Measurements from ENCODE around the gene DPYSL4. TPM values are rescaled to one million over a fixed set of nuclear protein-coding genes. Genes with fewer than 3 reads are reported as not detected.

DPYSL4 gene
- total and polyA plus RNA-seq, 9 donors = 1.3 to 7.1 (median 4.7) TPM

DNA sequence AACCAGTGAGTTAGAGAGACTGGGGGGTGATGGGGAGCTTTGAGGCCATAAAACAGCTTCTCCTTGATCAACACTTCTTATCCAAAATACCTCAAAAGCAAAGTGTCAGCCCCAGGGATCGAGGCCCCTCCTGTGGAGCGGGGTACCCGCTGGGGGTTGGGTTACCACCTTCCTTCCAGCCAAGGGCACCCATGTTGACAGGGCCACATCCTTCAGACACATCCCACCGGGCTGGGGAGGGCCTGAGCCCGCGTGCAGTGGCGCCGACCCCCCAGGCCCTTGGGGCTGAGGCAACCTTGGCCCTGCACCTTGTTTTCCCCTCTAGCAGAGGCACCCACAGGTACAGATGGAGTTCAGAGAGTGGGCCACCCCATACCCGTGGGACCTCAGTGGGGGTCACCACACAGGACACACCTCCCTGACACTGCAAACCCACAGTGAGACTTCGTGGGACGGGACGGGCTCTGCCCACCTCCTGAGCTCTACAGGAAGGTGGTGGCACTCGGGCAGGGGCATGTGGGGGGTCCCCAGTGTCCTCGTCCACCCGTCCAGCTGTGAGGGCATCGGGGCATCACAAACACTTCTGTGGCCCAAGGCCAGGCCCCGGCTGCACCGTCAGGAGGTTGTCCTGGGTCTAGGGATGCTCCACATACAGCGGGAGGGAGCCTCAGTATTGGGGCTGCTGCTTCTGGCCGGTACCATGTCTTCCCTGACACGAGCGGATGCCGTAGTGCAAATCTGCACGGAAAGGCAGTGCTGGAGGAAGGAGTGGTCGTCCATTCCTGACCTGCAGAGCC, 10.7 kb downstream of the DPYSL4 start:
- WGBS (ENCODE audit: insufficient coverage) = 82% methylated on average over 17 of the region's 25 CpGs
- Histone ChIP-seq H3K27ac (ENCODE audit: low read length) (no peak overlapping the region), H3K36me3 (ENCODE audit: control insufficient read depth, insufficient read depth, low read length) (no peaks in the 10 kb centered on the region), H3K4me1 (ENCODE audit: control insufficient read depth, insufficient read depth, low read length) (peaks cover 10% of the 10 kb centered on the region), H3K9me3 (replicated peaks; ENCODE audit: control insufficient read depth, low read depth, low read length) (no peaks in the 10 kb centered on the region), H3K4me3 (ENCODE audit: low read length) (no peak overlapping the region), H3K27me3 (ENCODE audit: control insufficient read depth, insufficient read depth, low read length) (no peaks in the 10 kb centered on the region)
- no peak for DNase-seq

DNA sequence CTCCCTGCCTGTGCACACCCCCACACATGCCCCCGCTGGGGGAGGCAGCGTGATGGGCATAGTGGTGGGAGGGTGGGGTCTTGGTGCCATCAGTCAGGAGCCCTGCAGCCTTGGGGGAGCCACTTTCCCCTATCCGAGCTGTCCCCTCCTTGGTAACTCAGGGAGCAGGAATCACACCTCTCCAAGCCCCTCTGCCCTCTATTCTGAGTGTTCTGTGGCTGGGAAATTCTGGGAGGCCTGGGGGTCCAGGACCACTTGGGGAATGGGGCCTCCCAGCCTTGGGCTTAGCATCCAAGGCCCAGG, 11.3 kb downstream of the DPYSL4 start:
- Histone ChIP-seq H3K36me3 (ENCODE audit: control insufficient read depth, insufficient read depth, low read length) (no peaks in the 10 kb centered on the region), H3K9me3 (replicated peaks; ENCODE audit: control insufficient read depth, low read depth, low read length) (no peaks in the 10 kb centered on the region), H3K27me3 (ENCODE audit: control insufficient read depth, insufficient read depth, low read length) (no peaks in the 10 kb centered on the region), H3K4me1 (ENCODE audit: control insufficient read depth, insufficient read depth, low read length) (peaks cover 4% of the 10 kb centered on the region), H3K4me3 (ENCODE audit: low read length) (no peak overlapping the region), H3K27ac (ENCODE audit: low read length) (no peak overlapping the region)
- DNase-seq = no peak
- no CpG with 5 or more reads among the region's 3 CpGs for WGBS (ENCODE audit: insufficient coverage)

DNA sequence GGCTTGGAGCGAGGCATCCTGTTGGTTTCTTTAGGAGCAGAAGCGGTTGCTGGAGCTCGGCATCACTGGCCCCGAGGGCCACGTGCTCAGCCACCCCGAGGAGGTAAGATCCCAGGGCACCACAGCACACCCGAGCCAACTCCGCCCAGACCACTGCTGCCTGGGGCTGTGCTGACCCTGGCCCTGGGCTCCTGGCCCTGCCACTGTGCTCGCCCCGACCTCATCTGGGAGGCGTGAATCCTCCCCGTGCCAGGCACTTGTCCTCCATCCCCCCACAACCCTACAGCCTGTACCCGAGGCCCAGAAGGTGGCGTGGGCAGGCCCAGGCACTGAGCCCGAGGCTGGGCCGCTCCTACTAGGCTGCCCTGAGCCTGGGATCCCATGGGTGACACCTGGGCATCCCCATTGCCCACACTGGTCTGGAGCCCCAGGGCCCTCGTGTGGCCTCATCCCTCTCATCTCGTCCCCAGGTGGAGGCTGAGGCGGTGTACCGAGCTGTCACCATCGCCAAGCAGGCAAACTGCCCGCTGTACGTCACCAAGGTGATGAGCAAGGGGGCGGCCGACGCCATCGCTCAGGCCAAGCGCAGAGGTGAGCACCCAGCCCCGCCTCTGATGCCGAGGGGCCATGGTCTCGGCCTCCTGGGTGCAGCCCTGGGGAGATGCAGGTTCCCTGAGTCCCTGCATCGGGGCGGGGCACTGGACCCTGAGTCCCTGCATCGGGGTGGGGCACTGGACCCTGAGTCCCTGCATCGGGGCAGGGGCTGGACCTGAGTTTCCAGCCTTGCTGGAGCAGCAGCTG, 11.8 kb downstream of the DPYSL4 start:
- Histone ChIP-seq H3K27ac (ENCODE audit: low read length) (no peak overlapping the region), H3K27me3 (ENCODE audit: control insufficient read depth, insufficient read depth, low read length) (no peaks in the 10 kb centered on the region), H3K4me1 (ENCODE audit: control insufficient read depth, insufficient read depth, low read length) (peaks cover 3% of the 10 kb centered on the region), H3K9me3 (replicated peaks; ENCODE audit: control insufficient read depth, low read depth, low read length) (no peaks in the 10 kb centered on the region), H3K36me3 (ENCODE audit: control insufficient read depth, insufficient read depth, low read length) (no peaks in the 10 kb centered on the region), H3K4me3 (ENCODE audit: low read length) (no peak overlapping the region)
- WGBS (ENCODE audit: insufficient coverage) = 89% methylated on average over 32 of the region's 35 CpGs
- no peak for DNase-seq

GRCh38 chr10:132199268-132199853, 12.6 kb downstream of the DPYSL4 start:
- WGBS (ENCODE audit: insufficient coverage) = 97% methylated on average over 3 of the region's 11 CpGs
- Histone ChIP-seq H3K27ac (ENCODE audit: low read length) (no peak overlapping the region), H3K36me3 (ENCODE audit: control insufficient read depth, insufficient read depth, low read length) (no peaks in the 10 kb centered on the region), H3K27me3 (ENCODE audit: control insufficient read depth, insufficient read depth, low read length) (no peaks in the 10 kb centered on the region), H3K9me3 (replicated peaks; ENCODE audit: control insufficient read depth, low read depth, low read length) (no peaks in the 10 kb centered on the region), H3K4me3 (ENCODE audit: low read length) (no peak overlapping the region), H3K4me1 (ENCODE audit: control insufficient read depth, insufficient read depth, low read length) (no peaks in the 10 kb centered on the region)
- DNase-seq = no peak

DNA sequence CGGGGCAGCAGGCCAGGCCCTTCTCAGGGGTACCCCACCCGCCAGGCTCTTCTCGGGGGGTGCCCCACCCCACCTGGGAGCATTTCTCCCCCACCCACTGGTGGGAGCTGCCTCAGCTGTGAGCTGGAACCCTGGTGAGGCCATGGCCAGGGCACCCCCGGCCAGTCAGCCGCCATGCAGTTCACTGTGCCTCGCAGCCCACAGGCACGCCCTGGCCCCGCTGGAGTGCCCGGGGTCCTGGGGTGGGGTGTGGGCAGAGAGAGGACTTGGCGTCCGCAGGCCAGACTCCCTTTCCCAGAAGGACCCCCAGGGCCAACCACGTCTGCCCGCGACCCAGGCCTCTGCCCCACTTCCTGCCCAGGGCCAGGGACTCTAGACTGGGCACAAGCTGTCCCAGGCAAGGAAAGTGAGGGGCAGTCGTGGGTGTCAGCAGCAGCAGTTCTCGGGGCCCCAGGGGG, 13.1 kb downstream of the DPYSL4 start:
- no peaks in the 10 kb centered on the region for H3K27me3 ChIP-seq (ENCODE audit: control insufficient read depth, insufficient read depth, low read length)
- no peaks in the 10 kb centered on the region for H3K9me3 ChIP-seq (replicated peaks; ENCODE audit: control insufficient read depth, low read depth, low read length)
- H3K27ac ChIP-seq (ENCODE audit: low read length) = no peak overlapping the region
- H3K4me3 ChIP-seq (ENCODE audit: low read length) = no peak overlapping the region
- no peaks in the 10 kb centered on the region for H3K36me3 ChIP-seq (ENCODE audit: control insufficient read depth, insufficient read depth, low read length)
- WGBS (ENCODE audit: insufficient coverage) = 89% methylated on average over 11 of the region's 16 CpGs
- no peak for DNase-seq
- no peaks in the 10 kb centered on the region for H3K4me1 ChIP-seq (ENCODE audit: control insufficient read depth, insufficient read depth, low read length)

- DNase-seq = no peak
- Histone ChIP-seq H3K27ac (ENCODE audit: low read length) (no peak overlapping the region), H3K4me1 (ENCODE audit: control insufficient read depth, insufficient read depth, low read length) (no peaks in the 10 kb centered on the region), H3K27me3 (ENCODE audit: control insufficient read depth, insufficient read depth, low read length) (no peaks in the 10 kb centered on the region), H3K36me3 (ENCODE audit: control insufficient read depth, insufficient read depth, low read length) (no peaks in the 10 kb centered on the region), H3K9me3 (replicated peaks; ENCODE audit: control insufficient read depth, low read depth, low read length) (no peaks in the 10 kb centered on the region), H3K4me3 (ENCODE audit: low read length) (no peak overlapping the region)
- 87% methylated on average over 35 of the region's 35 CpGs for WGBS (ENCODE audit: insufficient coverage)
These were observed 13.8 kb downstream of the DPYSL4 start for GRCh38 chr10:132200344-132201110.

DNA sequence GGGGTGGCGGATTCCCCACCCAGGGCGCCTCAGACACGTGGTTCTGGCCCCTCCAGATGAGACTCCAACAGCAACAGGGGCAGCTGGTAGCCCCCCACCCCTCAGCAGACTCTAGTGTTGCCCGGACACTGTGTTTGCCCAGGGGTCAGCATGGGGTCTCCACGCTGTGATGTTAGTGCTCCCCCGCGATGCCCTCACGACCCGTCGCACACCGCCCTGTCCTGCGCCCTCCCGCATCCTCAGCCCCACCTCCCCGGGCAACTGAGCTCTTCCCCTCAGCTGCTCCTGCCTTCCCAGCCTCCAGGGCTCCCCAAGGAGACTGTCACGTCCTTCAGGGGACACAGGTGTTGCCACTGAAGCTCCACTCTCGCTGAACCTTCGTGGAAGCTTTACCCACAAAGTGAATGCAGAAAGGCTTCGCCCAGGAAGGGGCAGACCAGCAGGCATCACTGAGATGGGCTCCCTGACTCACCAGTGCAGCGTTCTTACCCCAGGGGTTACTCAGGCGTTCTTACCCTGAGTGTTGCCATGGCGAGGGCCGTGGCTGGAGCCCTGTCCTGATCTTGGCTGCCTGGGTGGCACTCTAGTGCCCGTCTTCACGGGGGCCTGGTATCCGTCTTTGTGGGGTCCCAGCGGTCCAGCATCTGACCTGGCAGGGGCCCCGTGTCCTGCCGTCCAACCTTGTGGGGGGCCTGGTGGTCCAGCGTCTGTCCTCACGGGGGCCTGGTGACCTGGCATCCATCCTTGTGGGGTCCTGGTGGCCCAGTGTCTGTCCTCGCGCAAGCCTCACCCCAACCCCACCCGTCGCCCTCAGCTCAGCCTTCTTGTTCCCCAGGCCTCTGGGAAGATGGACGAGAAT, 14.6 kb downstream of the DPYSL4 start:
- H3K27me3 ChIP-seq (ENCODE audit: control insufficient read depth, insufficient read depth, low read length) = no peaks in the 10 kb centered on the region
- no peak for DNase-seq
- no peaks in the 10 kb centered on the region for H3K9me3 ChIP-seq (replicated peaks; ENCODE audit: control insufficient read depth, low read depth, low read length)
- H3K4me3 ChIP-seq (ENCODE audit: low read length) = no peak overlapping the region
- no peaks in the 10 kb centered on the region for H3K4me1 ChIP-seq (ENCODE audit: control insufficient read depth, insufficient read depth, low read length)
- H3K36me3 ChIP-seq (ENCODE audit: control insufficient read depth, insufficient read depth, low read length) = no peaks in the 10 kb centered on the region
- H3K27ac ChIP-seq (ENCODE audit: low read length) = no peak overlapping the region
- WGBS (ENCODE audit: insufficient coverage) = 87% methylated on average over 33 of the region's 35 CpGs

DNA sequence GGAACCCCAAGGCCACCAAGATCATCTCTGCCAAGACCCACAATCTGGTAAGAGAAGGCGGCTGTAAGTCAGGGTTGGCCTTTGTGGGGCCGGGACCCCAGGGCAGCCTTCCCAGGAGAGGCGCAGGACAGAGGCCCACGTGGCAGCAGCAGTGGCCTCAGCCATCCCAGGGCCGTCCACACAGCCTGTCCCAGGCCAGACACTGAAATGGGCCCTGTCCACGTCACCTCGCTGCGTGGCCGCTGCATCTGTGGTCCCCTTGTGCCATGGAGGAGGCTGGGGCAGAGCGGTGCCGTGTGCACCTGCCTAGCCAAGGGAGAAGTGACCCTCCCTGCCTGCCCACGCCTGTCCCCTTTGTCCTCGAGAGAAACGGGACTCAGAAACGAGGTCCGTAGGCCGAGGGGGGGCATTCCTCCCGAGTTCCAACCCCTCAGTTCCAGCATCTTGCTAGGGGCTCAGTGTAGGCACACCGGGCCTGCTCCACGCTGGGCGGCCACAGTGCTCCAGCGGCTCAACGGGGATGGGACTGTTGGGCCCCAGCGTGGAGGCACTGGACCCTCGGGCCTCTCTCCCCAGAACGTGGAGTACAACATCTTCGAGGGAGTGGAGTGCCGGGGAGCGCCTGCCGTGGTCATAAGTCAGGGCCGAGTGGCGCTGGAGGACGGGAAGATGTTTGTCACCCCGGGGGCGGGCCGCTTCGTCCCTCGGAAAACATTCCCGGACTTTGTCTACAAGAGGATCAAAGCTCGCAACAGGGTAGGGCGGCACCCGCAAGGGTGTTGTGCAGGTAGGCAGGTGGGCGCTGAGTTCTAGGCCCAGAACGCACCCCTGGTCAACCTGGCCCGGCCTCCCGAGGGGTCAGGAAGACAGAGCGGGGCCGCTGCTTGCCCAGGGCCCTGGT, 15.6 kb downstream of the DPYSL4 start:
- Histone ChIP-seq H3K4me1 (ENCODE audit: control insufficient read depth, insufficient read depth, low read length) (no peaks in the 10 kb centered on the region), H3K27ac (ENCODE audit: low read length) (no peak overlapping the region), H3K9me3 (replicated peaks; ENCODE audit: control insufficient read depth, low read depth, low read length) (no peaks in the 10 kb centered on the region), H3K27me3 (ENCODE audit: control insufficient read depth, insufficient read depth, low read length) (no peaks in the 10 kb centered on the region), H3K4me3 (ENCODE audit: low read length) (no peak overlapping the region), H3K36me3 (ENCODE audit: control insufficient read depth, insufficient read depth, low read length) (no peaks in the 10 kb centered on the region)
- WGBS (ENCODE audit: insufficient coverage) = 88% methylated on average over 48 of the region's 48 CpGs
- no peak for DNase-seq
